ENCODE measurements around the gene SYNE3.

SYNE3 gene

GRCh38 chr14:95541346-95541745 lies 24.9 kb upstream of the SYNE3 start:
- no peak for DNase-seq

GRCh38 chr14:95540236-95540855 lies 23.9 kb upstream of the SYNE3 start:
- no peak for DNase-seq

GRCh38 chr14:95538801-95539509 lies 22.5 kb upstream of the SYNE3 start:
- DNase-seq = no peak

GRCh38 chr14:95537298-95538089 lies 21.0 kb upstream of the SYNE3 start:
- DNase-seq = no peak

- no peak for DNase-seq
Measured at GRCh38 chr14:95536671-95537070, 20.2 kb upstream of the SYNE3 start.

GRCh38 chr14:95536036-95536593 lies 19.7 kb upstream of the SYNE3 start:
- no peak for DNase-seq

GRCh38 chr14:95535226-95536021 lies 19.0 kb upstream of the SYNE3 start:
- peak; percentile 53 for DNase-seq

GRCh38 chr14:95534299-95535225 lies 18.1 kb upstream of the SYNE3 start, which contains the start of gene GLRX5:
TSS of gene GLRX5 (plus strand) at chr14:95535050. CDS start at chr14:95535090, 40 bp downstream.
- peak; percentile 99 for DNase-seq

GRCh38 chr14:95533822-95534221 lies 17.4 kb upstream of the SYNE3 start:
- peak; percentile 56 for DNase-seq

GRCh38 chr14:95533391-95533821 lies 17.0 kb upstream of the SYNE3 start:
- peak; percentile 66 for DNase-seq

GRCh38 chr14:95531969-95532368 lies 15.5 kb upstream of the SYNE3 start:
- no peak for DNase-seq

- no peak for DNase-seq
Measured at GRCh38 chr14:95531473-95531872, 15.0 kb upstream of the SYNE3 start.

GRCh38 chr14:95530473-95531276 lies 14.2 kb upstream of the SYNE3 start:
- DNase-seq = peak; percentile 14

- DNase-seq = no peak
Measured at GRCh38 chr14:95529216-95529615, 12.8 kb upstream of the SYNE3 start.

- DNase-seq = peak; percentile 65
Measured at GRCh38 chr14:95527387-95528002, 11.0 kb upstream of the SYNE3 start.

GRCh38 chr14:95526483-95527386 lies 10.3 kb upstream of the SYNE3 start:
- DNase-seq = no peak

- no peak for DNase-seq
Measured at GRCh38 chr14:95525999-95526398, 9.5 kb upstream of the SYNE3 start.

- no peak for DNase-seq
Measured at GRCh38 chr14:95524706-95525512, 8.5 kb upstream of the SYNE3 start.

Data from DMS53 (cell line).